ENCODE data around the gene MAPK8IP2. TPM values are rescaled to one million over a fixed set of nuclear protein-coding genes. Genes with fewer than 3 reads are reported as not detected.
"Not testable (repeated sequence)": the region's sequence is repeated elsewhere in the genome, so short reads cannot be mapped to it uniquely, and the experiment has no call there.

Gene MAPK8IP2
- total and polyA plus RNA-seq, 7 donors = 0.12 to 0.34 (median 0.16) TPM

DNA sequence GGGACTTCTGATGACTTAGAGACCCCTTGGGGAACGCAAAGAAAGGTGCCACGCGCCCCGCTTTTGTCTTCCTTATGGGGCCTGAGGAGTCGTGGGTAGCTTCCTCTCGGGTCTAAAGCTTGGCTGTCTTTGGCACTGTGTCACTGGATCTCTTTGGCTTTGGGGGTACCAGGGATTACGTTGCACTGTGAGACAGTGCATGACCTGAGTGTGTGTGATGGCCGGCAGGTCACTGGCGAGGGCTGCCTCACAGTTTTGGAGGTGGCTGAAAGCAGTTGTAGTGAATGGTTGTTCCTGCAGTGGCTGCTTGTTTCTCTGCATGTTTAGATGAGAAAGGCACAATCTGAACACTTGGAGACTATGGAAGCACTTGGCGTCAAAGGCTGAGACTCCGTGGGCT is 33.2 kb downstream of the MAPK8IP2 start:
- ATAC-seq (no peak), DNase-seq (no peak)
- TF ChIP-seq, protein P1, sequence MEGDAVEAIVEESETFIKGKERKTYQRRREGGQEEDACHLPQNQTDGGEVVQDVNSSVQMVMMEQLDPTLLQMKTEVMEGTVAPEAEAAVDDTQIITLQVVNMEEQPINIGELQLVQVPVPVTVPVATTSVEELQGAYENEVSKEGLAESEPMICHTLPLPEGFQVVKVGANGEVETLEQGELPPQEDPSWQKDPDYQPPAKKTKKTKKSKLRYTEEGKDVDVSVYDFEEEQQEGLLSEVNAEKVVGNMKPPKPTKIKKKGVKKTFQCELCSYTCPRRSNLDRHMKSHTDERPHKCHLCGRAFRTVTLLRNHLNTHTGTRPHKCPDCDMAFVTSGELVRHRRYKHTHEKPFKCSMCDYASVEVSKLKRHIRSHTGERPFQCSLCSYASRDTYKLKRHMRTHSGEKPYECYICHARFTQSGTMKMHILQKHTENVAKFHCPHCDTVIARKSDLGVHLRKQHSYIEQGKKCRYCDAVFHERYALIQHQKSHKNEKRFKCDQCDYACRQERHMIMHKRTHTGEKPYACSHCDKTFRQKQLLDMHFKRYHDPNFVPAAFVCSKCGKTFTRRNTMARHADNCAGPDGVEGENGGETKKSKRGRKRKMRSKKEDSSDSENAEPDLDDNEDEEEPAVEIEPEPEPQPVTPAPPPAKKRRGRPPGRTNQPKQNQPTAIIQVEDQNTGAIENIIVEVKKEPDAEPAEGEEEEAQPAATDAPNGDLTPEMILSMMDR (IDR thresholded peaks at IDR 0.05) = no peak
- H3K27ac ChIP-seq = no peak overlapping the region
- intact Hi-C loops (cut with DNase I) = no loop called here
- WGBS, 3 donors = 85 to 86% (median 85%) methylated on average over 11 of the region's 11 CpGs
- H3K4me3 ChIP-seq = no peak overlapping the region
- no peaks in the 10 kb centered on the region for H3K27me3 ChIP-seq (ENCODE audit: insufficient read depth in 3 of 3, low read length in 2 of 3)
- H3K9me3 ChIP-seq = no peaks in the 10 kb centered on the region
- H3K36me3 ChIP-seq (ENCODE audit: insufficient read depth in 1 of 2, low read depth in 1 of 2) = no peaks in the 10 kb centered on the region
- no peaks in the 10 kb centered on the region for H3K4me1 ChIP-seq

DNA sequence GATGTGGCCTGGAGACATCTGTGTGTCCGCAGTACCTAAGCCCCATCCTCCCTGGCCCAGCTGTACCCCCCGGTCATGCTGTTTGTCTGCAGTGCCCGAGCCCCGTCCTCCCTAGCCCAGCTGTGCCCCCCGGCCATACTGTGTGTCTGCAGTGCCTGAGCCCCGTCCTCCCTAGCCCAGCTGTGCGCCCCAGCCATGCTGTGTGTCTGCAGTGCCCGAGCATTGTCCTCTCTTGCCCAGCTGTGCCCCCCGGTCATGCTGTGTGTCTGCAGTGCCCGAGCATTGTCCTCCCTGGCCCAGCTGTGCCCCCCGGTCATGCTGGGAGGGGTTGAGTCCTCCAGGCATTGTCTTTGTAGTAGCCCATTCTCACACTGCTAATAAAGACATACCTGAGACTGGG is 35.0 kb downstream of the MAPK8IP2 start:
- Histone ChIP-seq H3K4me3 (no peak overlapping the region), H3K4me1 (no peaks in the 10 kb centered on the region), H3K27me3 (ENCODE audit: insufficient read depth in 3 of 3, low read length in 2 of 3) (no peaks in the 10 kb centered on the region), H3K27ac (no peak overlapping the region), H3K9me3 (no peaks in the 10 kb centered on the region), H3K36me3 (ENCODE audit: insufficient read depth in 1 of 2, low read depth in 1 of 2) (no peaks in the 10 kb centered on the region)
- 87 to 89% (median 88%) methylated on average over 11 of the region's 11 CpGs for WGBS, 3 donors
- TF ChIP-seq, protein P1 (IDR thresholded peaks at IDR 0.05) = no peak
- intact Hi-C loops (cut with DNase I) = no loop called here
- DNase-seq (no peak), ATAC-seq (no peak)

DNA sequence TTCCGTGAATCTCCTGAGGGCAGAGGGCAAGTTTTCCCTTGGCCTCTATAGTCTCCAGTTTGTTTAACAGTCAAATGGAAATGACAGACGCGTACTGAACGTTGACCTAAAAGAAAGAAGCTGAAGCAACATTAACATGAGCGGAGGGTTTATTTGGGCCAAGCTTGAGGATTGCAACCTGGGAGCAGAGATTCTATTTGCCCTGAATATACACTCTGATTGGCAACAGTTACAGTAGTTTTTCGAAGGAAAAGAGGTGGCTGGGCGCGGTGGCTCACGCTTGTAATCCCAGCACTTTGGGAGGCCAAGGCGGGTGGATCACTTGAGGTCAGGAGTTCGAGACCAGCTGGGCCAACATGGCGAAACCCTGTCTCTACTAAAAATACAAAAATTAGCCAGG is 39.7 kb downstream of the MAPK8IP2 start:
- peaks cover 0 to 32% (median 6%) of the 10 kb centered on the region in 3 donors for H3K27me3 ChIP-seq (ENCODE audit: insufficient read depth in 3 of 3, low read length in 2 of 3)
- H3K9me3 ChIP-seq; H3K4me3 ChIP-seq; H3K27ac ChIP-seq; intact Hi-C loops (cut with DNase I); ATAC-seq; H3K36me3 ChIP-seq (ENCODE audit: insufficient read depth in 1 of 2, low read depth in 1 of 2); DNase-seq; H3K4me1 ChIP-seq: not testable (repeated sequence)
- WGBS, 3 donors = 94 to 98% (median 95%) methylated on average over 12 of the region's 12 CpGs

DNA sequence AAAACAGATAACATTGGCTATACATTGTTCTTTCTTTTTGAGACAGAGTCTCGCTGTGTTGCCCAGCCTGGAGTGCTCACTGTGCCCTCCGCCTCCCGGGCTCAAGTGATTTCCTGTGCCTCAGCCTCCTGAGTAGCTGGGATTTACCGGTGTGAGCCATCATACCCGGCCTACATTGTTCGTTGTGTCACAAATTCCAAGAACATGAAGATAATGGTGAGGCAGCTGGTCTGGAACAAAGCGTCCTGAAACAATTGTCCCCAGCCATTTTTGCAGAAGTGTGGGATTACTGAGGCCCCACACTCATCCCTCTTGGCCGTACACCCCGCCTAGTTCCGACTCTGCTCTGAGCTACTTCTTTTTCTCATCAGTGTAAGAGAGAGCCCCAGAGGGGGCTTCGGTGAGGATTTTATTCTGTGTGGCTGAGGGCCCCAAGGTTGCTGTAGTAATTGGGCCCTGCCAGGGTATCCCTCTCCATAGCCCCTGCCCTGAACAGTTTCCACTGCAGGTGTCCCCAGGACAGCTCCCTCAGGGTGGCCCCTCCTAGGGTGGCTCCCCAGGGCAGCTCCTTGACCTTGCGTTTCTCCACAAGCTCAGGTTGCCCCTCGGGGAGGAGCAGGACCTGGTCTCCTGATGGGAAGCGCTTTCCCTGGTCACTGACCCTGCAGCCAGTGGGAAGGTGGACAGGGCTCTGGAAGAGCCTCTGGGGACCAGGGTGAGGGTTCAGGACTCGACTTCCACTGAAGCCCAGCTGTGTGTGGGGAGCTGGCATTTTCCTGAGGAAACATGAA is 40.5 kb downstream of the MAPK8IP2 start:
- H3K9me3 ChIP-seq = no peaks in the 10 kb centered on the region
- intact Hi-C loops (cut with DNase I) = no loop called here
- DNase-seq (no peak), ATAC-seq (peak in 2 of 4 donors; percentile 24 to 44)
- 58 to 62% (median 60%) methylated on average over 15 of the region's 15 CpGs for WGBS, 3 donors
- H3K4me3 ChIP-seq = no peak overlapping the region
- H3K27ac ChIP-seq = peak overlapping the region; percentile 41
- no peaks in the 10 kb centered on the region for H3K4me1 ChIP-seq
- peaks cover 0 to 34% (median 6%) of the 10 kb centered on the region in 3 donors for H3K27me3 ChIP-seq (ENCODE audit: insufficient read depth in 3 of 3, low read length in 2 of 3)
- TF ChIP-seq, protein P1 (IDR thresholded peaks at IDR 0.05) = no peak
- H3K36me3 ChIP-seq (ENCODE audit: insufficient read depth in 1 of 2, low read depth in 1 of 2) = no peaks in the 10 kb centered on the region

DNA sequence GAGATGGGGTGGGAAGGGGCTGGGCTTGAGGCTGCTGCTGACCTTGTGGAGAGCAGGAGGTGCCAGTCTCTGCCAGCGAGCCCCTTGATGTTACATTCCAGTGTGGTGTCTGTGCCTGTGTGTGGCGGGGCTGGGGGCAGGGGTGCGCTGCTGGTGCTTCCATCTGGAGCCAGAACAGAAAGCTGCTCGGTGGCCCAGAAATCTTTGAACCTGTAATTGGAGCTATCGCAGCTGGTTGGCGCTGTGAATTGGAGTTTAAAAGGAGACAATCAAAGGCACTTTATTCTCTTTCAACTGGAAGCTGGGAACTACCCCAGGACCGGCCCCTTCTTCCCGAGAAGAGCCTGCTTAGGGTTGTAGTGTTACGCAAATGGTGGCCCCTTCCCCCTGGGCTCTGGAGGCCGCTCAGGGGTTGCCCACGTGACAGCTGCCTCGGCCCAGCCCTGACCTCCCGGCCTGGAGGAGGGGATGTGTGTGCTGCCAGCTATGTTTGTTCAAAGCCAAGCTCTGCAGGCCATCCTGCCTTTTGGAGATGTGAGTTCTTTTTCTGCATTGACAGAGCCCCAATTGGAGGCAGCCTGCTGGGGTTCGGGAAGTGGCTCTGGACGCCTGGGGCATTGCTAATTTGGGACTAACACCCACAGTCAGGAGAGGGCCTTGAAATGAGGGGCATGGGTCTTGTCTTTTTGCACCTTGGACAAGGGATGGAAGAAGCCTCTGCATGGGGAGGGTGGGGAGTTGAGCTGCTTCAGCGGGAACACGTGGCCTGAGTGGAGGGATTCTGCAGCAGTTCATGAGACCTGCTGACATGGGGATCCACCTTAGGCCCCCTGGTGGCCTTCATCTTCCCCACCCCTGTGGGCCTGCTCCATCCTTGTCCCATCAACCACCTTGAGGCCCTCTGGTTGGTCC is 41.4 kb downstream of the MAPK8IP2 start:
- no peaks in the 10 kb centered on the region for H3K4me1 ChIP-seq
- TF ChIP-seq, protein P1 (IDR thresholded peaks at IDR 0.05) = no peak
- H3K36me3 ChIP-seq (ENCODE audit: insufficient read depth in 1 of 2, low read depth in 1 of 2) = no peaks in the 10 kb centered on the region
- no peak for DNase-seq
- ATAC-seq = peak in 3 of 4 donors; percentile 35 to 46 (median 39)
- intact Hi-C loops (cut with DNase I) = no loop called here
- no peaks in the 10 kb centered on the region for H3K9me3 ChIP-seq
- H3K27me3 ChIP-seq (ENCODE audit: insufficient read depth in 3 of 3, low read length in 2 of 3) = peaks cover 0 to 43% (median 6%) of the 10 kb centered on the region in 3 donors
- no peak overlapping the region for H3K27ac ChIP-seq
- WGBS, 3 donors = 9 to 14% (median 12%) methylated on average over 17 of the region's 17 CpGs
- no peak overlapping the region for H3K4me3 ChIP-seq

DNA sequence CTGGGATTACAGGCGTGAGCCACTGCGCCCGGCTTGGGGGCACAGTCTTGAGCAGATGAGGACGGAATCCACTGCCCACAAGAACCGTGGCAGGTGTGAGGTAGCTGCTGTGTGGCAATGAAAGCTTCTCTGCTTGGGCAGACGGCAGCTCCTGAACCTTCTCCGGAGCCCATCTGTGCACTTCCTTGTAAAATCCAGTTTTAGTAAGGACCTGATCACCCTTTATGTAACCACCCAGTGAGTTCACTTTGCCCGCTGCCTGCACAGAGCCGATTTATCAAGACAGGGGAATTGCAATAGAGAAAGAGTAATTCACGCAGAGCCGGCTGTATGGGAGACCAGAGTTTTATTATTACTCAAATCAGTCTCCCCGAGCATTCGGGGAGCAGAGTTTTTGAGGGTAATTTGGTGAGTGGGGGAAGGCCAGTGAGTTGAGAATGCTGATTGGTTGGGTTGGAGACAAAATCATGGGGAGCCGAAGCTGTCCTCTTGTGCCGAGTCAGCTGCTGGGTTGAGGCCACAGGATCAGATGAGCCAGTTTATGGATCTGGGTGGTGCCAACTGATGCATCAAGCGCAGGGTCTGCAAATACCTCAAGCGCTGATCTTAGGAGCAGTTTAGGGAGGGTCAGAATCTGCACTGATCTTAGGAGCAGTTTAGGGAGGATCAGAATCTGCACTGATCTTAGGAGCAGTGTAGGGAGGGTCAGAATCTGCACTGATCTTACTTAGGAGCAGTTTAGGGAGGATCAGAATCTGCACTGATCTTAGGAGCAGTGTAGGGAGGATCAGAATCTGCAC is 42.6 kb downstream of the MAPK8IP2 start:
- ATAC-seq; H3K4me1 ChIP-seq; DNase-seq; H3K4me3 ChIP-seq; H3K27ac ChIP-seq; intact Hi-C loops (cut with DNase I); H3K9me3 ChIP-seq; H3K36me3 ChIP-seq (ENCODE audit: insufficient read depth in 1 of 2, low read depth in 1 of 2): not testable (repeated sequence)
- 79 to 84% (median 79%) methylated on average over 17 of the region's 17 CpGs for WGBS, 3 donors
- H3K27me3 ChIP-seq (ENCODE audit: insufficient read depth in 3 of 3, low read length in 2 of 3) = peaks cover 0 to 47% (median 6%) of the 10 kb centered on the region in 3 donors

DNA sequence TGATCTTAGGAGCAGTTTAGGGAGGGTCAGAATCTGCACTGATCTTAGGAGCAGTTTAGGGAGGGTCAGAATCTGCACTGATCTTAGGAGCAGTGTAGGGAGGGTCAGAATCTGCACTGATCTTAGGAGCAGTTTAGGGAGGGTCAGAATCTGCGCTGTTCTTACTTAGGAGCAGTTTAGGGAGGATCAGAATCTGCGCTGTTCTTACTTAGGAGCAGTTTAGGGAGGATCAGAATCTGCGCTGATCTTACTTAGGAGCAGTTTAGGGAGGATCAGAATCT is 43.2 kb downstream of the MAPK8IP2 start:
- H3K4me1 ChIP-seq; H3K4me3 ChIP-seq; H3K36me3 ChIP-seq (ENCODE audit: insufficient read depth in 1 of 2, low read depth in 1 of 2); H3K27ac ChIP-seq; H3K9me3 ChIP-seq; ATAC-seq; intact Hi-C loops (cut with DNase I); DNase-seq: not testable (repeated sequence)
- peaks cover 0 to 47% (median 6%) of the 10 kb centered on the region in 3 donors for H3K27me3 ChIP-seq (ENCODE audit: insufficient read depth in 3 of 3, low read length in 2 of 3)
- 61 to 67% (median 67%) methylated on average over 3 of the region's 3 CpGs for WGBS, 3 donors

Data from psoas muscle (tissue), 8 donors.